PFSK-1 (cell line): ENCODE measurements around the gene IKBKG.

Experiments used
- FOXP2 ChIP-seq: optimal IDR thresholded peaks from 2 replicates; pipeline ENCODE3; 2011; ENCODE audit warnings: borderline replicate concordance, control low read depth, inconsistent platforms; ENCODE audit not compliant: insufficient read depth; ENCODE audit errors: extremely low read length, extremely low read depth
- POLR2AphosphoS5 ChIP-seq: IDR thresholded peaks from 2 replicates; pipeline ENCODE4 v1.6.1; 2012; ENCODE audit warnings: low read depth, mild to moderate bottlenecking, control low read depth, low read length, moderate library complexity
- SIN3A ChIP-seq: IDR thresholded peaks from 2 replicates; pipeline ENCODE4 v1.6.1; 2012; ENCODE audit warnings: mild to moderate bottlenecking, low read length, moderate library complexity, borderline replicate concordance; ENCODE audit not compliant: insufficient read depth
- TAF1 ChIP-seq: IDR thresholded peaks from 2 replicates; pipeline ENCODE4 v1.6.1; 2012; ENCODE audit warnings: low read length, control low read depth, borderline replicate concordance; ENCODE audit not compliant: insufficient read depth
- TF ChIP-seq, protein P1 (sequence below), 2 experiments: IDR thresholded peaks; 2 replicates each; pipeline versions ENCODE4 v1.6.1 to v1.8.0; 2011 to 2012; ENCODE audit warnings: low read depth in 2 of 2, low read length in 2 of 2, control low read depth in 1 of 2, inconsistent platforms in 1 of 2, mild to moderate bottlenecking in 1 of 2, moderate library complexity in 1 of 2; ENCODE audit not compliant: insufficient read depth in 1 of 2

- TF ChIP-seq POLR2AphosphoS5 (no peak), TAF1 (no peak), SIN3A (no peak), FOXP2 (no peak)
- TF ChIP-seq, protein P1, sequence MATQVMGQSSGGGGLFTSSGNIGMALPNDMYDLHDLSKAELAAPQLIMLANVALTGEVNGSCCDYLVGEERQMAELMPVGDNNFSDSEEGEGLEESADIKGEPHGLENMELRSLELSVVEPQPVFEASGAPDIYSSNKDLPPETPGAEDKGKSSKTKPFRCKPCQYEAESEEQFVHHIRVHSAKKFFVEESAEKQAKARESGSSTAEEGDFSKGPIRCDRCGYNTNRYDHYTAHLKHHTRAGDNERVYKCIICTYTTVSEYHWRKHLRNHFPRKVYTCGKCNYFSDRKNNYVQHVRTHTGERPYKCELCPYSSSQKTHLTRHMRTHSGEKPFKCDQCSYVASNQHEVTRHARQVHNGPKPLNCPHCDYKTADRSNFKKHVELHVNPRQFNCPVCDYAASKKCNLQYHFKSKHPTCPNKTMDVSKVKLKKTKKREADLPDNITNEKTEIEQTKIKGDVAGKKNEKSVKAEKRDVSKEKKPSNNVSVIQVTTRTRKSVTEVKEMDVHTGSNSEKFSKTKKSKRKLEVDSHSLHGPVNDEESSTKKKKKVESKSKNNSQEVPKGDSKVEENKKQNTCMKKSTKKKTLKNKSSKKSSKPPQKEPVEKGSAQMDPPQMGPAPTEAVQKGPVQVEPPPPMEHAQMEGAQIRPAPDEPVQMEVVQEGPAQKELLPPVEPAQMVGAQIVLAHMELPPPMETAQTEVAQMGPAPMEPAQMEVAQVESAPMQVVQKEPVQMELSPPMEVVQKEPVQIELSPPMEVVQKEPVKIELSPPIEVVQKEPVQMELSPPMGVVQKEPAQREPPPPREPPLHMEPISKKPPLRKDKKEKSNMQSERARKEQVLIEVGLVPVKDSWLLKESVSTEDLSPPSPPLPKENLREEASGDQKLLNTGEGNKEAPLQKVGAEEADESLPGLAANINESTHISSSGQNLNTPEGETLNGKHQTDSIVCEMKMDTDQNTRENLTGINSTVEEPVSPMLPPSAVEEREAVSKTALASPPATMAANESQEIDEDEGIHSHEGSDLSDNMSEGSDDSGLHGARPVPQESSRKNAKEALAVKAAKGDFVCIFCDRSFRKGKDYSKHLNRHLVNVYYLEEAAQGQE (IDR thresholded peaks at IDR 0.05; ENCODE audit: insufficient read depth in 1 of 2, low read depth in 2 of 2, low read length in 2 of 2): no peak
Measured at GRCh38 chrX:154502989-154503388, 44.4 kb upstream of the IKBKG start.
